Right kidney (tissue), 1 donor: ENCODE data around the gene OSBPL2.

ENCODE experiments used
- DNase-seq: peaks from one replicate; pipeline ENCODE4 v3.0.0-alpha.2; 2016

The OSBPL2 gene

GRCh38 chr20:62235001-62235776, 3.1 kb upstream of the OSBPL2 start:
- DNase-seq, result no peak

DNA sequence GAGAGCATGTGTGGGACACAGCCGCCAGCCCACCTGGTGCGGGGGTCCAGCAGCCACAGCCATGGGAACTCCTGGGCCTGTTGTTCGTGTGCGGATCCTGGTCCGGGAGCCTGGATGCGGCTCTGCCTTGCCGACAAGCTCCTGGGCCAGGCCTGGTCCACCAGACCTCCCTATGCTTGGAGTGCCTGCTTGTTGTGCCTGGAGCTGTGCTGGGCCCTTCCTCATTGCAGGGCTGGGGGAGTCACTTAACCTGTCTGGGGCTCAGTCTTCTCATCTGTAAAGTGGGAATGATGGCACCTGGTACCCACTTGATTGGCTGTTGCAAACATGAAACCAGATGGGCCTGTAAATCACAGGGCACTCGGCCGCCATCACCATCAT, 2.6 kb upstream of the OSBPL2 start:
- DNase-seq, result no peak

DNA sequence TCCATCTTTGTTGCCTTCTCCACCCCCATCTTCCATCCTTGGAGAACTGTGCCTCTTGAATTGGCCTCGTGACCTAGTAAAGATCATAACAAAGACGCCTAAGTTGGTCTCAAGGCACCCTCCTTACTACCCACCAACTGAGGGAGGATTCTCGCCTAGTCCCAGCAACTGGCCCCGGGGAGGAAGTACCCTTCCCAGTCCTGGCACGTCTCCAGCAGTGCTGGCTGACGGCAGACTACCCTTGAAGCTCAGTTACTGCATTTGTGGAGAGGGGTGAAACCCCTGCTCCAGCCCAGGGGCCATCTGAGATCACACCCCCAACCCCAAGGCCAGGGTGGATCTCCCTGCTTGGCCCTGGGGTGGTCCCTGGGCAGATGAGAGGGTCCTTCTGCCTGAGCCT, 2.1 kb upstream of the OSBPL2 start:
- DNase-seq, result no peak

- no peak for DNase-seq
Measured at GRCh38 chr20:62236766-62237513, 1.4 kb upstream of the OSBPL2 start.

GRCh38 chr20:62237514-62237800, 864 bp upstream of the OSBPL2 start:
- no peak for DNase-seq

- peak; percentile 43 for DNase-seq
Measured at GRCh38 chr20:62238569-62239277, 402 bp downstream of the OSBPL2 start.

GRCh38 chr20:62239278-62239879, 1.1 kb downstream of the OSBPL2 start:
- DNase-seq, result no peak

GRCh38 chr20:62240020-62240685, 1.8 kb downstream of the OSBPL2 start:
- no peak for DNase-seq

DNA sequence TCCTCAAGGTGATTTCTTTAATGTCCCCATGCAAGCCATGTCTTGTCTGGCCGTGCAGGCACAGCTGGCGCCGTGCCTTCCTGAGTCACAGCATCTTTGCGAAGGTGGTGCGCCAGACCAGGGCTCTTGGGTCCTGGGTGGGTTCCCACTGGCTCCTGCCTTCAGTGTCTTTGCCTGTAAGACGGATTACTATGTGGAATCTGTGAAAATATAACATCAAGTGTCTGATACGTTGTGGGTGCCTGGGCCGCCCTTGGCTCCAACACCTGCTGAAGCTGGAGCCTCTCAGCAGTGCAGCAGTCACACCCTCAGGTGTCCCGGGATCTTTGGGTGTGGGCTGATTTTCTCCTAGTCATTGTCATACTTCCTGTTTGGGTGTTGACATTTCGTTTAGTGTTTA, 3.2 kb downstream of the OSBPL2 start:
- DNase-seq, result no peak

DNA sequence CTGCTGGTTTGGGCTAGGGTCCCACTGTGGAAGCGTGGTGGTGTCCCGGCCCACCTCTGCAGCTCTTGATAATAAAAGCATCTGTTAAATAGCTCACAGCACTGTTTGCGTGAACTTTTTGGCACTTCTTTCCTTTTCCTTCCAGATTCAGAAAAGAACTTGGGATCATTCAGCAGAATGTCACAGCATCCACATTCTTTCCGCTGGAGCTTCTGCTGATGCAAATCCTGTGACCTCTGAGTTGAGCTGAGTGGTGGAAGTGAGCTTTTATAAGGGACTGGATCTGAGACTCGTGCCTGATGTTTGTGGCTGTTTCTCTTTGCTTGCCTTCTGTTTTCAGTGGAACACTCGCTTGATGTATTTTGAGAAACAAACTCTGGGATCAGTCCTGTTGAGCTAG, 3.9 kb downstream of the OSBPL2 start:
- no peak for DNase-seq

GRCh38 chr20:62243106-62243505, 4.8 kb downstream of the OSBPL2 start:
- DNase-seq, result no peak

- no peak for DNase-seq
Measured at GRCh38 chr20:62243906-62244515, 5.7 kb downstream of the OSBPL2 start.

- no peak for DNase-seq
Measured at GRCh38 chr20:62244644-62245108, 6.4 kb downstream of the OSBPL2 start.

DNA sequence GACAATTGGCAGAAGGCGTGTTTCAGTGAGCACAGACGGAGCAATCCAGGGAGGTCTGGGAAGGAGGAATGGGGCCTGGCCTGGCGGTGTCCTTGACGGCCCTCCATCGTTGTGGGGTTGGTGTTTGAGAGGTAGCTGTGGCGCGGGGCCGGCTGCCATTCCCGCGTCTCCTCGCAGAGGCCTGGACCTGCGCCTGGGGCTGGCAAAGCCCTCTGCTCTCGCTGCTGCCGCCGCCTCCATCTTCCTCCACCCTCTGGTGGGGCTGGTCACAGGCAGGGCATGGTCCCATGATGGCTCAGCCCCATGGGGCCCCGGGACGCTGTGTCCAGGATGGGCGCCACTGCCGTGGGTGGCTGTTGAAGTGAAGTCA, 7.6 kb downstream of the OSBPL2 start:
- no peak for DNase-seq

DNA sequence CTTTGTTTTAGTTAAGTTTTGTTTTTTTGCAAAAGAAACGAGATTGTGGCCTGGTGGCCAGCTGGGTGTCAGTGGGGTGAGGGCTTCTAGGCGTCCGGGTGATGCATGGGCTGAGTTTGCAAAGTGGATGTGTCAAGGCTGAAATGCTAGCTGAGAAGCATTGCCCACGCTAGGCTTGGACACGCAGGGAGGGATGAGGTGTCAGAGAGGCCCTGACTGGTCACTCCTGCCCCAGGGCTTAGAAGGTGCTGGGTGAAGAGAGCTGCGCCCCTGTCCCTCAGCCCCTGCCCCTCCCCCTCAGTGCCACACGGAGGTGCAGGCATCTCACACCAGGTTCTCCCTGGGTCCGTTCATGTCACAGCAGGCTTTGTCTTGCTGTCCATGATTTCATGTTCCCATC, 8.1 kb downstream of the OSBPL2 start:
- DNase-seq, result no peak

DNA sequence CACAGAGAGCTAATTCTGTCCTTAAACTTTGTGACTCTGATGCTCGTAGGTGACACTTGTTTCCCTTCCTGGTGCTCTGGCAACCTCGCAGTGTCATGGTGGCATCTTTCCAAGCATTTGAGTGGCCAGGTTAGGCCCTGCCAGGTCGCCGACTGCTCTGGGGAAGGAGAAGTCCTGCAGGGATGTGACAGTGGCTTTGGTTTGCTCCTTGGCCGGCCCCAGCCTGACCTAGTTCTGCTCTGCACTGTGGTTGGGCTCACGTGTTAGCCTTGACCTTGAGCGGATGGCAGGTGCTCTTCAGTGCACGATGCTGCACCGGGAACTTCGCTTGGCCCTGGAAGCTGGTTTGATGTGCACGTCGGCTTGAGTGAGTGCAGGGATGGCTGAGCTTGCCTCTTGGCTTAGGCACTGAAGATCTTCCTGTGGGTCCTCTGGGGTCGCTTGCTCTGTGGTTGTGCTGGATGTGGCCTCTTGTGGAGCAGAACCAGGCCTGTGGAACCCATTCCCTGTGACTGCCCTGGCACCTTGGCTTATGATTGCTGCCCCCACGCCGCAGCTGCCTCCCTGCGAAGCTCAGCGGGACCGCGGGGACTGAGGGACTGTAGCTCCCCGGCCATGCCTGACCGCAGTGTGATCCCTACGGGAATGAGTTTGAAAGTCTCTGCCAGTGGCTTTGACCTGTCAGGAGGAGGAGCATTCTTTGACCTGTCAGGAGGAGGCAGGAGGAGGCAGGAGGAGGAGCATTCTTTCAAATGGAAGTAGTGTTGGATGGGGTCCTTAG, 8.7 kb downstream of the OSBPL2 start:
- no peak for DNase-seq

DNA sequence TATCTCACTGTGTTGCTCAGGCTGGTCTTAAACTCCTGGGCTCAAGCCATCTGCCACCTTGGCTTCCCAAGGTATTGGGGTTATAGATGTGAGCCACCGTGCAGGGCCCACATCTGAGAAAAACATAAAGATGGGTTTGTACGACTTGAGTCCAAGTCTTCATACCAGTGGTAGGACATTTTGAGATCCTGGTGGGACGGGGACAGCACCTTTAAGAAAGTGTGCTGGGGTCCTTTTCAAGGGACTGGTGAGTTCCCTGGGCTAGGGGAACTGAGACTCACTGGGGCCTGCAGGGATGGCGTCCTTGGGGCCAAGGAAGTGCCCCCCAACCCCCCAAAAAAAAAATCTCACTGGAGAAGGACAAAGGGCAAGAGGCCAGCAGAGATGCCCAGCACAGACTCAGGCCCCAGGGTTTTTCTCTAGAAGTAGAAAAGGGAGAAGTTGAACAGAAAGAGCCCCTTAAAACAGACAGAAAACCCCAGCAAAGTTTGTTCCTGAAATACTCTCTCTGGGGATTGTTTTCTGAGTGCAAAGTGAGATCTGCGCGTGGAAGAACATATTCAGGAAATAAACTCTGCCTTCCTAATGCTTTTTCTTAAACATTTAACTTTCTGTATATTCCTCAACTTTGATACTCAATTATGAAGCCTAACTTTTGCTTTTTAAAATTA, 10.7 kb downstream of the OSBPL2 start:
- no peak for DNase-seq

DNA sequence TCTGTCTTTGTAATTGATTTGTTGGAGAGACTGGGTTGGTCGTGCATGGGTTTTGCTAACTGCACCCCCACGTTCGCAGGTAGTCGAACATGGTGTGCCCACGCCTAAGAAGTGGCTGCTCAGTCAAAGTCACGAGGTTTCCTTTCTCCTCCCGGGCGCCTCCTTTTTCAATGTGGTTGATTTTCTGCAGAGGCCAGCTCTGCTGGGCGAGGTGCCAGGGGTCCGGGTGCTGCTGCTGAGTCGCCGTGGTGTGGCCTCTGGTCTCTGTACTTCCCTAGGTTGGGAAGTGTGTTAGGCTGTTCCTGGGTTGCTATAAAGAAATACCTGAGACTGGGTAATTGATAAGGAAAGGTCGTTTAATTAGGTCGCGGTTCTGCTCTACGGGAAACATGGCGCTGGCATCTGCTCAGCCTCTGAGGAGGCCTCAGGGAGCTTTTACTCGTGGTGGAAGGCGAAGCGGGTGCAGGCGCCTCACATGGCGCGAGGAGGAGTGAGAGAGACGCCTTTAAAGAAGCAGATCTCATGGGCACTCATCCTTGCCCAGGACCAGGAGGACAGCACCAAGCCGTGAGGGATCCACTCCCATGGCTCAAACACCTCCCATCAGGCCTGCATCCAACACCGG, 14.1 kb downstream of the OSBPL2 start:
- DNase-seq, result no peak

GRCh38 chr20:62253398-62253797, 15.1 kb downstream of the OSBPL2 start:
- DNase-seq, result no peak
